Activated T-cell treated with anti-CD3 and anti-CD28 coated beads for 4 hours (primary cell): ENCODE data around the gene MACROD2.

Experiments
- DNase-seq: peaks from one replicate; pipeline ENCODE4 v3.0.0-alpha.2; 2020

MACROD2 gene

DNA sequence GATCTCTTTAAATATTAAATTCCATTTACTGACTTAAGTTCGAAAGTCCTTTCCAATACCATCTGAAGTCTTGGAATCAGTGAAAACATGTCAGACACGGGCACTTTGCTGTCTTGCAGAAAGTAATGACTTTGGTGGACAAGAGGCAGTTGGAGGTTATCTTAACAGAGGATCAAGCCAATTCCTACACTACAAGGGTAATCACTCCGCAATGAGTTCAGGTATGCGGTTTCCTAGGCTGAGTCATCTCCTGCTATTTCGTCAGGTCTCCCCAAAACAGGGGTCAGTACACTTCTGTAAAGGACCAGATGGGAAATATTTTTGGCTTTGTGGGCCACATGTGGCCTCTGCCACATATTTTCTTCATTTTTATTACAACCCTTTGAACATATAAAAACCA is 1921.3 kb downstream of the MACROD2 start:
- DNase-seq: no peak

- no peak for DNase-seq
These were observed 1922.0 kb downstream of the MACROD2 start for GRCh38 chr20:15917283-15917682.

GRCh38 chr20:15918631-15919030 is 1923.3 kb downstream of the MACROD2 start:
- no peak for DNase-seq

DNA sequence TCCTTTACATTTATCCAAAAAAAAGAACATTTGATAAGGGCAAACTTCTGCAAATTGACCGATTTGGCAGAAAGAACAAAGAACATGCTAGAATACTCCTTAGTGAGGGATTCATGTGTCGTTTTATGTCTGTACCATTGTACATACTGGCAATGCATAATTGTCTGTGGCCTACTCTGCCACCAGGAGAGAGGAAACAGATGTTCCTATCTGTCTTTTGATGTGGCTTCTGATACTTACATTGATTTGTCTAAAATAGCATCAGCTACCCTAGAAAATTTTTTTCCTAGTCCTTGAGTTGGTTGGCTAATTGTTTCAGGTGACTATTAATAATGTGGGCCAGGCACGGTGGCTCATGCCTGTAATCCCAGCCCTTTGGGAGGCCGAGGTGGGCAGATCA is 1923.8 kb downstream of the MACROD2 start:
- DNase-seq: no peak

- DNase-seq: no peak
These were observed 1926.6 kb downstream of the MACROD2 start for GRCh38 chr20:15921930-15922329.

- DNase-seq: no peak
These were observed 1927.2 kb downstream of the MACROD2 start for GRCh38 chr20:15922556-15922955.

DNA sequence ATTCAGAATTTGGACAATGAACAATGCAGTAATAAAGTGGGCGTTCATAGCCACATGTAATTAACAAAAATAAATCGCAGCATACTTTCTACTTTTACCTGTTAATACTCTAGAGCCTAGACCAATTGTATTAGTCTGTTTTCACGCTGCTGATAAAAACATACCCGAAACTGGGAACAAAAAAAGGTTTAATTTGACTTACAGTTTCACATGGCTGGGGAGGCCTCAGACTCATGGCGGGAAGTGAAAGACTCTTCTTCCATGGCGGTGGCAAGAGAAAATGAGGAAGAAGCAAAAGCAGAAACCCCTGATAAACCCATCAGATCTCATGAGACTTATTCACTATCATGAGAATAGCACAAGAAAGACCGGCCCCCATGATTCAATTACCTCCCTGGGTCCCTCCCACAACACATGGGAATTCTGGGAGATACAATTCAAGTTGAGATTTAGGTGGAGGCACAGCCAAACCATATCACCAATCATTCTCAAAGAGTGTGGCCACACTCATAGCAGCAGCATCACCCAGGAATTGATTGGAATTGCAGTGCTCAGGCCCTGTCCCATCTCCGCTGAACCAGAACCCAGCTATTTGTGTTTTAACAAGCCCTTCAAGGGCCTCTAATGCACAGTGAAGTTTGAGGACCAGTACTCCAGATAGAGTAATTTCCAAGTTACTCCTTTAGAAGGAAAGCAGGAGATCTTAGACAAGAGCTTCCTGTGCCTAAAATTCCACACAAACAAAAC is 1927.9 kb downstream of the MACROD2 start:
- DNase-seq: no peak

GRCh38 chr20:15924556-15924955 is 1929.2 kb downstream of the MACROD2 start:
- no peak for DNase-seq

DNA sequence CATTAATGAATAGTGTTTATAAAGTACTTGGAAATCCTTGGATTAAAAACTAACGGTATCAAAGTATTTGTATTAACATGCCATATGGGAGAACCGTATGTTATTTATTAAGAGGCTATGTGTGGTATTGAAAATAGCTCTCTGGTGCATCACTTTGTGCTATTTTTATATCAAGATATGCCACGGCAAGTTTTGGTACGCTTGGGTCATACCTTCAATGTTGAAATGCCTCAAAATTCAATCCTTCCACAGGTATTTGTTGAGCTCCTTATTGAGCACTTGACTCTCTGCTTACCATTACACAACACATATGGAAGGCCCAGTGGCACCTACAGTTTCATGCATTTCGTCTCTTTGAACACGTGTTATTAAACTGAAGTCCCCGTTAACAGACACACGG is 1930.1 kb downstream of the MACROD2 start:
- no peak for DNase-seq

GRCh38 chr20:15927893-15928650 is 1932.8 kb downstream of the MACROD2 start:
- DNase-seq: no peak

GRCh38 chr20:15928946-15929345 is 1933.6 kb downstream of the MACROD2 start:
- no peak for DNase-seq

- no peak for DNase-seq
These were observed 1935.3 kb downstream of the MACROD2 start for GRCh38 chr20:15930311-15931305.

- DNase-seq: no peak
These were observed 1936.6 kb downstream of the MACROD2 start for GRCh38 chr20:15931897-15932296.

DNA sequence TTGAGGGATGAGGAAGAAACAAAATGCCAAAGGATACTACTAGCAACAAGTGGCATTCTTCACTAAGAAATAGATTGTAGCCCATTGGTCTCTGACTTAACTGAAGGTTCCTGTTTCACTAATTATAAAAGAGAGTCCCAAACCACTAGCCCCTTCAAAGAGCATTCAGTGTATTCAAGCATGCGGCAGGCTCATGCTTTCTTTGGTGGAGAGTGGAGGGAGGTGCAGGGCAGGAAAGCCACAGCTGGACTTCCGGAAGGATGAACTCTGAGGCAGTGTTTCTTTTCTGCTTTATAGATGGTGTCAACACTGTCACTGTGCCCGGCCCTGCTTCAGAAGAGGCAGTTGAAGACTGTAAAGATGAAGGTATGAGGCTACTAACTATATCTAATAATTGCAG is 1941.9 kb downstream of the MACROD2 start:
- no peak for DNase-seq

DNA sequence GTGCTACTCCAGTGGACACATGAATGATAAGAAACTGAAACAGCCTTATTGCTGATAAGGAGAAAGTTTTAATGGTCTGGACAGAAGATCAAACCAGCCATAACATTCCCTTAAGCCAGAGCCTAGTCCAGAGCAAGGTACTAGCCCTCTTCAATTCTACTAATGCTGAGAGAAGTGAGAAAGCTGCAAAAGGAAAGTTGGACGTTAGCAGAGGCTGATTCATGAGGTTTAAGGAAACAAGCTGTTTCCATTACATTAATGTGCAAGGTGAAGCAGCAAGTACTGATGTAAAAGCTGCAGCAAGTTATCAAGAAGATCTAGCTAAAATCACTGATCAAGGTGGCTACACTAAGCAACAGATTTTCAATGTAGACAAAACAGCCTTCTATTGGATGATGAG is 1943.5 kb downstream of the MACROD2 start:
- no peak for DNase-seq

- DNase-seq: no peak
These were observed 1944.8 kb downstream of the MACROD2 start for GRCh38 chr20:15940127-15940526.

DNA sequence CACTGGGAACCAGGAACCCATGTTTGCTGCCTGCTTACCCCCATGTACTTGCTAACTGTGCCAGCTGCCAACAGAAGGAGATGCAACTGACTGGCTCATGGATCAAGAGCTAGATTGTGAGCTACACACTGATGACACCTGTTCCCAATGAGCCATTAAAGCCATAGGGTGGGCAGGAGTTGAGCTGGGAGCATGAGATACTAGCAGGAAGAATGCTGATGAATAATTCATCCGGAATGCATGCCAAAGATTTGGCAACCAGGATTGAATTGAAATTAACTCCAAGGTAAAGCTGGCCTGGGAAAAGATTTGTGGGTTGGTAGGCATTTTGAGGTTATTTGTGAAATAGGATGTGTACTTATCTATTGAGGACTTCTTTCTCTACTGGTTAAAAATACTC is 1946.8 kb downstream of the MACROD2 start:
- DNase-seq: no peak

- DNase-seq: no peak
These were observed 1950.0 kb downstream of the MACROD2 start for GRCh38 chr20:15945289-15945688.

DNA sequence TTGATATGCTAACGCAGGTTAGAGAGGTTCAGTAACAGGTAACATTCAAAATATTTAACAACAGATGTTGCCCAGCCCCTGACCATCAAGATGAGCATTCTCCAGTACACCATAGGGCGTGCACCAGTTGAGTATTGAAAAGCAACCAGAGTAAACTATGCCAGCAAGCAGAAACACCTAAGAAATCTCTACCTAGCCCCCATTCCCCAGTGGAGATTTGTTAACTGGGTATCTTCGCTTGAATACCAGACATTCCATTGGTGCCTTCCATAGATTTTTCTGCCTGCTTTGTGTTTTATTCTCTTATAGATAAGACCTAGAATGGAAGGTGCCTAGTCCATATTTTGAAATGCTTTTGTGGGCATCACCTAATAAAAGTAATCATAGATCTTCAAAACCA is 1954.1 kb downstream of the MACROD2 start:
- DNase-seq: no peak

DNA sequence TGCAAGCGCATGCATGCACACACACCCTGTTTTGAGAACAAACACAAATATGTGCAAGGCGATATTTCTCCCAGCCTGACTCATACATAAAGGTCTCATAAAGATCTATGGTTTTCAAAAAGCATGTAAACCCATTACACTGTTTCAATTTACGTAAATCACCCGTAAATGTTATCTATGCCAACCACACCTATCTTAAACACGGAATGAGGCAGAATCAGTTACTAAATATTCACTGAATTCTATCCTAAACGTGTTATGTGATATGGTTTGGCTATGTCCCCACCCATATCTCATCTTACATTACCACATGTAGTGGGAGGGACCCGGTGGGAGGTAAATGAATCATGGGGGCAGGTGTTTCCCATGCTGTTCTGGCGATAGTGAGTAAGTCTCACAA is 1956.3 kb downstream of the MACROD2 start:
- DNase-seq: no peak

- no peak for DNase-seq
These were observed 1962.8 kb downstream of the MACROD2 start for GRCh38 chr20:15958142-15958541.

DNA sequence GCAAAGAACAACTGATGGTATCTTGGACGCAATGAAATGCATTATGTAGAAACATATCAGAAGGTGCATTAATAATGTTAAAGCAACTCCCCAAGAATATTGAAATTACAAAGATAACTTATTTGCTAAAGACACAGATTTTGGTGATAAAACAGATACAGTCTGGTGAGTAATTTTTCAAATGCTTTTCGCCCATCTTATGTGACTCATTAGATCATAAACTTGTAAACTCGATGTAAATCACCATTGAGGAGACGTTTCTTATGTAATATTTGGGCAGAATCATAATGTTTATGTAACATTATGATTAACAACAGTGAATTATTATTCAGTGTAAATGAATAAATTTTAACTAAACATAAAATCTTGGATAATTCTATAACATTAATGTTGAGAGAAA is 1969.8 kb downstream of the MACROD2 start:
- DNase-seq: no peak

DNA sequence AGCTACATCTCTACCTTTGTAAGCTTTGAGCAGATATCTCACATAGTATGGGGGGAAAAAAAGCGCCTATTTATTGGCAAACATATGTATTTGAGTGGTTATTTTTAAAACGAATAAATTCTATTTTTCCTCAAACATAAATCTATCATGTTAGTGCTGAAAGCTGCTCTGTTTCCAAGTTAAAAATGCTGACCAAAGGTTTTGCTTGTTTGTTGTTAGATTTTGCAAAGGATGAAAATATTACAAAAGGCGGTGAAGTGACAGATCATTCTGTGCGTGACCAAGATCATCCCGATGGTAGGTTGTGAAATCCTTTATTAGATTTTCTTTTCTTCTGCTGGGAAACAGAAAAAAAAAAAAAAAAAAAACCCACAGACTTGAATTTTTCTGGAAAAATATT is 1972.0 kb downstream of the MACROD2 start:
- DNase-seq: no peak
